ENCODE measurements around the gene KLHL3.

DNA sequence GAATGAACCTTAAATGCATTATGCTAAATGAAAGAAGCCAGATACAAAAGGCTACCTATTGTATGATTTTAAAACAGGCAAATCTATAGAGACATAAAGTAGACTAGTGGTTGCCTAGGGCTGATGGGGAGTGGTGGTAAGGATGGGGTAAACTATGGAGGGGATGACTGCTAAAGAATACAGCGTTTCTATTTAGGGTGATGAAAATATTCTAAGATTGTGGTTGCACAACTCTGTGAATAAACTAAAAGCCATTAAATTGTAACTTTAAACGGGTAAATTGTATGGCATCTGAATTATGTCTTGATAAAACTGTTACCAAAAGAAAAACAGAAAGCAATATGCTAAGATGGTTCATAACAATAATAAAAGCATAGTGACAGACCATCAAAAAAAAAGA, 21.4 kb downstream of the KLHL3 start:
- TF ChIP-seq NR4A1 (CRISPR knock-in tag; IDR thresholded peaks at IDR 0.05) = no peak
- TF ChIP-seq NR4A1 (tag; IDR thresholded peaks at IDR 0.05) = no peak
- TF ChIP-seq POLR2AphosphoS2 (IDR thresholded peaks at IDR 0.05; ENCODE audit: low read length) = no peak
- TF ChIP-seq FUS (optimal IDR thresholded peaks at IDR 0.05; ENCODE audit: low read depth, low read length) = no peak
- TF ChIP-seq, protein P1, sequence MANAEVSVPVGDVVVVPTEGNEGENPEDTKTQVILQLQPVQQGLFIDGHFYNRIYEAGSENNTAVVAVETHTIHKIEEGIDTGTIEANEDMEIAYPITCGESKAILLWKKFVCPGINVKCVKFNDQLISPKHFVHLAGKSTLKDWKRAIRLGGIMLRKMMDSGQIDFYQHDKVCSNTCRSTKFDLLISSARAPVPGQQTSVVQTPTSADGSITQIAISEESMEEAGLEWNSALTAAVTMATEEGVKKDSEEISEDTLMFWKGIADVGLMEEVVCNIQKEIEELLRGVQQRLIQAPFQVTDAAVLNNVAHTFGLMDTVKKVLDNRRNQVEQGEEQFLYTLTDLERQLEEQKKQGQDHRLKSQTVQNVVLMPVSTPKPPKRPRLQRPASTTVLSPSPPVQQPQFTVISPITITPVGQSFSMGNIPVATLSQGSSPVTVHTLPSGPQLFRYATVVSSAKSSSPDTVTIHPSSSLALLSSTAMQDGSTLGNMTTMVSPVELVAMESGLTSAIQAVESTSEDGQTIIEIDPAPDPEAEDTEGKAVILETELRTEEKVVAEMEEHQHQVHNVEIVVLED (CRISPR knock-in tag; IDR thresholded peaks at IDR 0.05) = no peak
- TF ChIP-seq ZNF239 (CRISPR knock-in tag; IDR thresholded peaks at IDR 0.05) = no peak
- no peak for TF ChIP-seq CTCF (IDR thresholded peaks at IDR 0.05 in 2 of 3, conservative IDR thresholded peaks at IDR 0.05 in 1 of 3; ENCODE audit: insufficient read depth in 2 of 3, low read depth in 1 of 3, low read length in 3 of 3)
- TF ChIP-seq RBBP5 (IDR thresholded peaks at IDR 0.05; ENCODE audit: borderline replicate concordance, insufficient read depth, low read length, poor library complexity, severe bottlenecking) = no peak
- no peak for TF ChIP-seq ASH1L (IDR thresholded peaks at IDR 0.05; ENCODE audit: borderline replicate concordance, low read depth, partially characterized antibody)
- TF ChIP-seq POLR2AphosphoS5 (IDR thresholded peaks at IDR 0.05; ENCODE audit: control insufficient read depth, insufficient read depth, low read depth, low read length) = no peak
- no peak for TF ChIP-seq GATAD2B (IDR thresholded peaks at IDR 0.05; ENCODE audit: borderline replicate concordance)
